ENCODE measurements around the gene KCNK4. TPM values are rescaled to one million over a fixed set of nuclear protein-coding genes. Genes with fewer than 3 reads are reported as not detected.

Gene KCNK4
- total RNA-seq, 2 donors from 2014 or later, result not detected

GRCh38 chr11:64269540-64270220, 21.4 kb upstream of the KCNK4 start:
- Histone ChIP-seq H3K36me3 (peaks cover 15% of the 10 kb centered on the region), H3K27ac (peak overlapping the region; percentile 80 to 95), H3K4me1 (ENCODE audit: control insufficient read depth in 1 of 2, low read depth in 2 of 2) (peaks cover 10 to 28% of the 10 kb centered on the region in 2 donors), H3K4me3 (peak overlapping the region; percentile 76), H3K27me3 (replicated peaks; ENCODE audit: insufficient read depth) (no peaks in the 10 kb centered on the region), H3K9me3 (no peaks in the 10 kb centered on the region)
- no peak for TF ChIP-seq CTCF (IDR thresholded peaks at IDR 0.05)
- DNase-seq (ENCODE audit: low spot score) (peak; percentile 93), ATAC-seq (ENCODE audit: insufficient number of reproducible peaks, low FRiP score, low read depth) (peak; percentile 92)

GRCh38 chr11:64275031-64275800, 15.9 kb upstream of the KCNK4 start:
- H3K27me3 ChIP-seq (replicated peaks; ENCODE audit: insufficient read depth), result no peaks in the 10 kb centered on the region
- DNase-seq (ENCODE audit: low spot score), result no peak
- H3K9me3 ChIP-seq, result no peaks in the 10 kb centered on the region
- peaks cover 25% of the 10 kb centered on the region for H3K36me3 ChIP-seq
- H3K4me3 ChIP-seq, result no peak overlapping the region
- H3K4me1 ChIP-seq (ENCODE audit: control insufficient read depth in 1 of 2, low read depth in 2 of 2), result peaks cover 0 to 10% of the 10 kb centered on the region in 2 donors
- no peak overlapping the region for H3K27ac ChIP-seq
- no peak for ATAC-seq (ENCODE audit: insufficient number of reproducible peaks, low FRiP score, low read depth)
- no peak for TF ChIP-seq CTCF (IDR thresholded peaks at IDR 0.05)

GRCh38 chr11:64275841-64276240, 15.3 kb upstream of the KCNK4 start:
- Histone ChIP-seq H3K4me3 (no peak overlapping the region), H3K36me3 (peaks cover 25% of the 10 kb centered on the region), H3K27ac (no peak overlapping the region), H3K27me3 (replicated peaks; ENCODE audit: insufficient read depth) (no peaks in the 10 kb centered on the region), H3K4me1 (ENCODE audit: control insufficient read depth in 1 of 2, low read depth in 2 of 2) (peaks cover 0 to 10% of the 10 kb centered on the region in 2 donors), H3K9me3 (no peaks in the 10 kb centered on the region)
- ATAC-seq (ENCODE audit: insufficient number of reproducible peaks, low FRiP score, low read depth) (no peak), DNase-seq (ENCODE audit: low spot score) (no peak)
- no peak for TF ChIP-seq CTCF (IDR thresholded peaks at IDR 0.05)

GRCh38 chr11:64276653-64277431, 14.3 kb upstream of the KCNK4 start:
- H3K4me3 ChIP-seq, result no peak overlapping the region
- no peaks in the 10 kb centered on the region for H3K27me3 ChIP-seq (replicated peaks; ENCODE audit: insufficient read depth)
- no peak for TF ChIP-seq CTCF (IDR thresholded peaks at IDR 0.05)
- peaks cover 31% of the 10 kb centered on the region for H3K36me3 ChIP-seq
- no peaks in the 10 kb centered on the region for H3K9me3 ChIP-seq
- H3K27ac ChIP-seq, result no peak overlapping the region
- peaks cover 0 to 6% of the 10 kb centered on the region in 2 donors for H3K4me1 ChIP-seq (ENCODE audit: control insufficient read depth in 1 of 2, low read depth in 2 of 2)
- ATAC-seq (ENCODE audit: insufficient number of reproducible peaks, low FRiP score, low read depth), result no peak
- no peak for DNase-seq (ENCODE audit: low spot score)
